ENCODE results near the gene GGA1. TPM values are rescaled to one million over a fixed set of nuclear protein-coding genes. Genes with fewer than 3 reads are reported as not detected.
A peak's percentile ranks its signal among the peaks of the same experiment; 100 is the strongest.

GGA1 gene
- total RNA-seq, 4 donors from 2014 or later: 16.7 to 78.0 (median 35.3) TPM

- no peak for TF ChIP-seq POLR2A (IDR thresholded peaks at IDR 0.05)
- TF ChIP-seq CTCF (IDR thresholded peaks at IDR 0.05): no peak
- intact Hi-C loops (cut with DNase I; ENCODE audit: low total_unique reads): no loop called here
- Histone ChIP-seq H3K36me3 (no peaks in the 10 kb centered on the region), H3K4me1 (peaks cover 7 to 8% of the 10 kb centered on the region in 2 donors), H3K27me3 (no peaks in the 10 kb centered on the region), H3K4me3 (no peak overlapping the region), H3K9me3 (no peaks in the 10 kb centered on the region), H3K27ac (peak overlapping the region; percentile 79 to 87)
- DNase-seq: no peak
Measured at GRCh38 chr22:37627121-37627520, 18.5 kb downstream of the GGA1 start.

GRCh38 chr22:37627545-37627944, 18.9 kb downstream of the GGA1 start:
- H3K27me3 ChIP-seq: no peaks in the 10 kb centered on the region
- H3K27ac ChIP-seq: peak overlapping the region; percentile 79 to 87
- no peaks in the 10 kb centered on the region for H3K9me3 ChIP-seq
- intact Hi-C loops (cut with DNase I; ENCODE audit: low total_unique reads): no loop called here
- H3K36me3 ChIP-seq: no peaks in the 10 kb centered on the region
- no peak overlapping the region for H3K4me3 ChIP-seq
- peaks cover 7 to 8% of the 10 kb centered on the region in 2 donors for H3K4me1 ChIP-seq
- DNase-seq: no peak
- TF ChIP-seq POLR2A (IDR thresholded peaks at IDR 0.05): no peak
- TF ChIP-seq CTCF (IDR thresholded peaks at IDR 0.05): no peak

GRCh38 chr22:37628830-37629229, 20.2 kb downstream of the GGA1 start:
- Histone ChIP-seq H3K27me3 (no peaks in the 10 kb centered on the region), H3K9me3 (no peaks in the 10 kb centered on the region), H3K4me1 (peaks cover 7 to 14% of the 10 kb centered on the region in 2 donors), H3K4me3 (no peak overlapping the region), H3K36me3 (no peaks in the 10 kb centered on the region), H3K27ac (no peak overlapping the region)
- intact Hi-C loops (cut with DNase I; ENCODE audit: low total_unique reads): no loop called here
- TF ChIP-seq CTCF (IDR thresholded peaks at IDR 0.05): no peak
- TF ChIP-seq POLR2A (IDR thresholded peaks at IDR 0.05): no peak
- DNase-seq: no peak

- intact Hi-C loops (cut with DNase I; ENCODE audit: low total_unique reads): no loop called here
- no peaks in the 10 kb centered on the region for H3K36me3 ChIP-seq
- DNase-seq: no peak
- TF ChIP-seq CTCF (IDR thresholded peaks at IDR 0.05) (no peak), POLR2A (IDR thresholded peaks at IDR 0.05) (no peak)
- H3K27ac ChIP-seq: no peak overlapping the region
- H3K9me3 ChIP-seq: no peaks in the 10 kb centered on the region
- no peak overlapping the region for H3K4me3 ChIP-seq
- peaks cover 13 to 22% of the 10 kb centered on the region in 2 donors for H3K4me1 ChIP-seq
- H3K27me3 ChIP-seq: no peaks in the 10 kb centered on the region
Measured at GRCh38 chr22:37629928-37630327, 21.3 kb downstream of the GGA1 start.

- Histone ChIP-seq H3K4me3 (no peak overlapping the region), H3K27me3 (no peaks in the 10 kb centered on the region), H3K4me1 (peaks cover 8 to 22% of the 10 kb centered on the region in 2 donors), H3K27ac (peak overlapping the region in 1 of 2 donors; percentile 89), H3K36me3 (no peaks in the 10 kb centered on the region), H3K9me3 (no peaks in the 10 kb centered on the region)
- TF ChIP-seq POLR2A (IDR thresholded peaks at IDR 0.05) (no peak), CTCF (IDR thresholded peaks at IDR 0.05) (no peak)
- intact Hi-C loops (cut with DNase I; ENCODE audit: low total_unique reads): no loop called here
- no peak for DNase-seq
Measured at GRCh38 chr22:37630839-37631435, 22.3 kb downstream of the GGA1 start.
